Endodermal cell (in vitro differentiated cells): ENCODE measurements around the gene AUTS2. TPM values are rescaled to one million over a fixed set of nuclear protein-coding genes. Genes with fewer than 3 reads are reported as not detected.

Experiments
- DNase-seq: peaks from one replicate; pipeline ENCODE4 v3.0.0-alpha.2; 2017
- H3K27ac ChIP-seq: 2 replicates; pipeline ENCODE4 v1.5.1; 2013; ENCODE audit warnings: mild to moderate bottlenecking, low read depth, low read length, moderate library complexity
- H3K27me3 ChIP-seq: 2 replicates; pipeline ENCODE4 v1.6.1; 2013; ENCODE audit warnings: mild to moderate bottlenecking, low read length, moderate library complexity; ENCODE audit not compliant: insufficient read depth, control insufficient read depth, poor library complexity, severe bottlenecking
- H3K36me3 ChIP-seq: 2 replicates; pipeline ENCODE4 v1.7.0; 2013; ENCODE audit warnings: mild to moderate bottlenecking, low read length, moderate library complexity; ENCODE audit not compliant: control insufficient read depth, insufficient read depth
- H3K4me1 ChIP-seq: one replicate; pipeline ENCODE4 v1.7.0; 2013; ENCODE audit warnings: low read length; ENCODE audit not compliant: control insufficient read depth, insufficient read depth
- H3K4me3 ChIP-seq: 2 replicates; pipeline ENCODE4 v1.5.1; 2013; ENCODE audit warnings: mild to moderate bottlenecking, low read length, moderate library complexity
- H3K9ac ChIP-seq: 2 replicates; pipeline ENCODE4 v1.6.1; 2013; ENCODE audit warnings: mild to moderate bottlenecking, low read length, moderate library complexity; ENCODE audit not compliant: poor library complexity, severe bottlenecking; ENCODE audit errors: extremely low read depth
- H3K9me3 ChIP-seq: 2 replicates; pipeline ENCODE4 v1.6.1; 2013; ENCODE audit warnings: mild to moderate bottlenecking, low read length, moderate library complexity; ENCODE audit not compliant: control insufficient read depth
- H3K27ac Mint-ChIP-seq: 2 replicates; pipeline ENCODE4 v1.8.0; 2020; ENCODE audit warnings: mixed read lengths
- H3K27me3 Mint-ChIP-seq: 2 replicates; pipeline ENCODE4 v1.8.0; 2021; ENCODE audit warnings: mild to moderate bottlenecking, mixed read lengths; ENCODE audit not compliant: insufficient read depth
- H3K36me3 Mint-ChIP-seq: 2 replicates; pipeline ENCODE4 v1.8.0; 2020; ENCODE audit warnings: low read depth, mixed read lengths
- H3K4me1 Mint-ChIP-seq: 2 replicates; pipeline ENCODE4 v1.8.0; 2020; ENCODE audit warnings: mixed read lengths
- H3K4me3 Mint-ChIP-seq: 2 replicates; pipeline ENCODE4 v1.8.0; 2020; ENCODE audit warnings: mild to moderate bottlenecking, moderate library complexity, mixed read lengths
- H3K9me3 Mint-ChIP-seq: 2 replicates; pipeline ENCODE4 v1.8.0; 2020; ENCODE audit warnings: mild to moderate bottlenecking, mixed read lengths
- WGBS, 2 experiments: methylation state at CpG; one replicate each; pipeline versions ENCODE4 v1.1.5 to v1.1.7; 2013; ENCODE audit warnings: missing lambda C conversion rate in 2 of 2, mixed read lengths in 1 of 2; ENCODE audit not compliant: insufficient coverage in 1 of 2, insufficient read length in 1 of 2; 5-methylcytosine and 5-hydroxymethylcytosine counted together
- total RNA-seq, 2 donors: library from RNA; stranded (reverse); fragmentation: NEBNext Ultra II Directional in 1 of 2; extraction: Animal tissue kit (Norgen Biotek cat#: 25700) in 1 of 2; gene quantifications; 2 replicates in 1 of 2; 3 replicates in 1 of 2; pipeline ENCODE4 v1.2.1, GENCODE V29; 2021
- TF ChIP-seq, protein P1 (sequence below): fragments of 200-600 bp; sonication (generic); conservative IDR thresholded peaks from 2 replicates; pipeline ENCODE4 v1.5.0; 2021; ENCODE audit warnings: antibody characterized with exemption, mild to moderate bottlenecking

The AUTS2 gene
- total RNA-seq, 2 donors from 2014 or later = 76.8 to 106 TPM

DNA sequence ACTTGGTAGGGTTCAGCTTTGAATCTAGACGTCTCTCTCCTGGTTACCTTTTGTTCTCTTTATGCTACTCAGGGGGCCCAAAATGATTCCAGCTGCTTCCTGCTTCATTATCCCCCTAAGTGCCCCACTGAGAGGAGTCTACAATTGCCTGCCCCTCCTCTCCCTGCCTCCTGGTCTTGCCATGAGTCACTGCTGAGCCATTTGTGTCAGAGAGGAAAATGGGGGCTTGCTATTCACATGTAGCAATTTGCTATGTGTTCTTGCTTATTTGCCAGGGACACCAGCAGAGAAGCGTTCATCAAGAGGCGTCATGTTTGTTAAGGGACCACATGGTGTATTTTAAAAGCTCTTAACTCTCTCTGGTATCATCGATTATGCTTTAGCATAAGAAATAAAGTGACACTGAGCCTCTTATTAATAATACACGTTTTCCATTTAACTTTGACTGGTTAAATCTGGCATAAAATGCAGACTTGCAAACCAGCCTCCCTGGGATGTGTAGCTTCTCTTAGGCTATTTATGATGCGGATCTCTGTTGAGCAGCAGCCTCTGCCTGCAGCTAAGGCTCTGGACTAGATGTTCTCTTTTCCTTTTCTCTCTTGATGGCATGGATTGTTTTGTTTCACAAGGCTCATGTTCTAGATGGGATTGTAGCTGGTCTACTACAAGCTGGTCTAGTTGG lies 239.3 kb downstream of the AUTS2 start:
- Histone ChIP-seq H3K27ac (peak overlapping the region; percentile 62), H3K4me1 (peaks cover 14% of the 10 kb centered on the region), H3K9me3 (no peaks in the 10 kb centered on the region), H3K9ac (peak overlapping the region; percentile 11), H3K27me3 (no peaks in the 10 kb centered on the region), H3K36me3 (no peaks in the 10 kb centered on the region), H3K4me3 (peak overlapping the region; percentile 47)
- H3K9me3 Mint-ChIP-seq = no peaks in the 10 kb centered on the region
- no peak overlapping the region for H3K4me3 Mint-ChIP-seq
- TF ChIP-seq, protein P1, sequence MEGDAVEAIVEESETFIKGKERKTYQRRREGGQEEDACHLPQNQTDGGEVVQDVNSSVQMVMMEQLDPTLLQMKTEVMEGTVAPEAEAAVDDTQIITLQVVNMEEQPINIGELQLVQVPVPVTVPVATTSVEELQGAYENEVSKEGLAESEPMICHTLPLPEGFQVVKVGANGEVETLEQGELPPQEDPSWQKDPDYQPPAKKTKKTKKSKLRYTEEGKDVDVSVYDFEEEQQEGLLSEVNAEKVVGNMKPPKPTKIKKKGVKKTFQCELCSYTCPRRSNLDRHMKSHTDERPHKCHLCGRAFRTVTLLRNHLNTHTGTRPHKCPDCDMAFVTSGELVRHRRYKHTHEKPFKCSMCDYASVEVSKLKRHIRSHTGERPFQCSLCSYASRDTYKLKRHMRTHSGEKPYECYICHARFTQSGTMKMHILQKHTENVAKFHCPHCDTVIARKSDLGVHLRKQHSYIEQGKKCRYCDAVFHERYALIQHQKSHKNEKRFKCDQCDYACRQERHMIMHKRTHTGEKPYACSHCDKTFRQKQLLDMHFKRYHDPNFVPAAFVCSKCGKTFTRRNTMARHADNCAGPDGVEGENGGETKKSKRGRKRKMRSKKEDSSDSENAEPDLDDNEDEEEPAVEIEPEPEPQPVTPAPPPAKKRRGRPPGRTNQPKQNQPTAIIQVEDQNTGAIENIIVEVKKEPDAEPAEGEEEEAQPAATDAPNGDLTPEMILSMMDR = no peak
- H3K27ac Mint-ChIP-seq = peak overlapping the region; percentile 73
- H3K36me3 Mint-ChIP-seq = no peaks in the 10 kb centered on the region
- peaks cover 69% of the 10 kb centered on the region for H3K4me1 Mint-ChIP-seq
- DNase-seq = peak; percentile 81
- 19 to 27% methylated on average over 4 to 6 of the region's 6 CpGs for WGBS, 2 experiments
- H3K27me3 Mint-ChIP-seq = no peaks in the 10 kb centered on the region

DNA sequence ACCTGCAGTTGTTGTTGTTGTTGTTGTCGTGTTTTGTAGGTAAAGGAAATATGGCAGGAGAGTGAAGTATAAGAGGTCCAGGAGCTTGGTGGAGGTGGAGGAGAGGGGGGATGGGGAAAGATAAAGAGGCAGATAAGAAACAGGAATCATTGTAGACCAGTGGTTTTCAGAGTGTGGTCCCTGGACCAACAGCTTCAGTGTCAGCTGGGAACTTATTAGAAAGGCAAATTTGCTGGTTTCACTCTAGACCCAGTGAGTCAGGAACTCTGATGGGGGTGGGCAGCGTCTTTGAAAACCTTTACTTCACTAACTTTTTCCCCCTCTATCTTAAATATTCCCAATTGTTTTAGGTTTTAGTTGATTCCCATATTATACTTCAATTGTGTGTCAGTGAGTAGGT lies 241.5 kb downstream of the AUTS2 start:
- Mint-ChIP-seq H3K9me3 (no peaks in the 10 kb centered on the region), H3K36me3 (no peaks in the 10 kb centered on the region), H3K27ac (peak overlapping the region; percentile 6), H3K27me3 (no peaks in the 10 kb centered on the region), H3K4me3 (no peak overlapping the region), H3K4me1 (peaks cover 60% of the 10 kb centered on the region)
- Histone ChIP-seq H3K4me1 (peaks cover 14% of the 10 kb centered on the region), H3K9me3 (no peaks in the 10 kb centered on the region), H3K36me3 (no peaks in the 10 kb centered on the region), H3K27ac (no peak overlapping the region), H3K27me3 (no peaks in the 10 kb centered on the region), H3K4me3 (no peak overlapping the region), H3K9ac (no peak overlapping the region)
- 69 to 80% methylated on average over 1 to 2 of the region's 2 CpGs for WGBS, 2 experiments
- TF ChIP-seq, protein P1 = no peak
- DNase-seq = no peak

DNA sequence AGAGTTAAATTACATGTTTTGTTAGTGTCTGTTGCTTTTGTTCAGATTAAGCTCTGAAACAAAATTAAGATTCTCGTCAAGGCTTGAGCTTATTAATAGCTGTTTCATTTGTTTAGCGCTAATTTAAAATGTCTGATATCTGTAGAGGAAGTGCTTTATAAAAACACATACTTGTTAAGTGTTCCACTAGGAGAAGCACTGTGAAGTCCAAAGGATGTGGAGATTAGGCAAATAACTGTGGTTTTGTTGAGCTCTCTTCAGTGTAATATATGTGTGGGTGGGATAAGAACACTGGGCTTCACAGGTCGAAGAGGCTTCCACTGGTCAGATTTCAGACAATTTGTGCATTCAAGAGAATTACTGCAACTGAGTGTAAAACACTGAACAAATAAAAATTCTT lies 242.0 kb downstream of the AUTS2 start:
- H3K27ac ChIP-seq = no peak overlapping the region
- no peaks in the 10 kb centered on the region for H3K36me3 ChIP-seq
- peaks cover 14% of the 10 kb centered on the region for H3K4me1 ChIP-seq
- no peaks in the 10 kb centered on the region for H3K27me3 ChIP-seq
- DNase-seq = no peak
- 79 to 93% methylated on average over 2 to 3 of the region's 3 CpGs for WGBS, 2 experiments
- H3K4me3 ChIP-seq = no peak overlapping the region
- Mint-ChIP-seq H3K9me3 (no peaks in the 10 kb centered on the region), H3K36me3 (no peaks in the 10 kb centered on the region), H3K27me3 (no peaks in the 10 kb centered on the region), H3K4me3 (no peak overlapping the region), H3K27ac (no peak overlapping the region), H3K4me1 (peaks cover 57% of the 10 kb centered on the region)
- H3K9ac ChIP-seq = no peak overlapping the region
- TF ChIP-seq, protein P1 = no peak
- H3K9me3 ChIP-seq = no peaks in the 10 kb centered on the region
